Measurements from ENCODE around the gene ATG13.

The ATG13 gene

GRCh38 chr11:46640036-46640788, 22.9 kb downstream of the ATG13 start:
- Mint-ChIP-seq H3K36me3 (ENCODE audit: insufficient read depth) (peaks cover 23% of the 10 kb centered on the region), H3K27ac (ENCODE audit: low read depth) (no peak overlapping the region), H3K9me3 (no peaks in the 10 kb centered on the region), H3K4me1 (peaks cover 18% of the 10 kb centered on the region), H3K4me3 (no peak overlapping the region), H3K27me3 (no peaks in the 10 kb centered on the region)
- DNase-seq (ENCODE audit: low spot score in 2 of 2) (no peak), ATAC-seq (replicated peaks; ENCODE audit: extremely low read depth, poor library complexity, severe bottlenecking) (no peak)

- Mint-ChIP-seq H3K27ac (ENCODE audit: low read depth) (peak overlapping the region; percentile 58), H3K4me3 (no peak overlapping the region), H3K27me3 (no peaks in the 10 kb centered on the region), H3K36me3 (ENCODE audit: insufficient read depth) (peaks cover 36% of the 10 kb centered on the region), H3K4me1 (peaks cover 18% of the 10 kb centered on the region), H3K9me3 (no peaks in the 10 kb centered on the region)
- no peak for ATAC-seq (replicated peaks; ENCODE audit: extremely low read depth, poor library complexity, severe bottlenecking)
- no peak for DNase-seq (ENCODE audit: low spot score in 2 of 2)
Measured at GRCh38 chr11:46641639-46642038, 24.3 kb downstream of the ATG13 start.

- Mint-ChIP-seq H3K9me3 (no peaks in the 10 kb centered on the region), H3K27me3 (no peaks in the 10 kb centered on the region), H3K36me3 (ENCODE audit: insufficient read depth) (peaks cover 41% of the 10 kb centered on the region), H3K4me1 (peaks cover 18% of the 10 kb centered on the region), H3K4me3 (no peak overlapping the region), H3K27ac (ENCODE audit: low read depth) (peak overlapping the region; percentile 58)
- ATAC-seq (replicated peaks; ENCODE audit: extremely low read depth, poor library complexity, severe bottlenecking) (no peak), DNase-seq (ENCODE audit: low spot score in 2 of 2) (no peak)
Measured at GRCh38 chr11:46642627-46643335, 25.4 kb downstream of the ATG13 start.

- H3K27me3 Mint-ChIP-seq: no peaks in the 10 kb centered on the region
- no peak overlapping the region for H3K4me3 Mint-ChIP-seq
- no peak overlapping the region for H3K27ac Mint-ChIP-seq (ENCODE audit: low read depth)
- H3K36me3 Mint-ChIP-seq (ENCODE audit: insufficient read depth): peaks cover 46% of the 10 kb centered on the region
- peaks cover 18% of the 10 kb centered on the region for H3K4me1 Mint-ChIP-seq
- ATAC-seq (replicated peaks; ENCODE audit: extremely low read depth, poor library complexity, severe bottlenecking) (no peak), DNase-seq (ENCODE audit: low spot score in 2 of 2) (no peak)
- no peaks in the 10 kb centered on the region for H3K9me3 Mint-ChIP-seq
Measured at GRCh38 chr11:46643531-46643930, 26.2 kb downstream of the ATG13 start.

GRCh38 chr11:46643986-46644385, 26.6 kb downstream of the ATG13 start:
- Mint-ChIP-seq H3K27ac (ENCODE audit: low read depth) (no peak overlapping the region), H3K4me1 (peaks cover 18% of the 10 kb centered on the region), H3K9me3 (no peaks in the 10 kb centered on the region), H3K27me3 (no peaks in the 10 kb centered on the region), H3K36me3 (ENCODE audit: insufficient read depth) (peaks cover 47% of the 10 kb centered on the region), H3K4me3 (no peak overlapping the region)
- ATAC-seq (replicated peaks; ENCODE audit: extremely low read depth, poor library complexity, severe bottlenecking) (no peak), DNase-seq (ENCODE audit: low spot score in 2 of 2) (no peak)

DNA sequence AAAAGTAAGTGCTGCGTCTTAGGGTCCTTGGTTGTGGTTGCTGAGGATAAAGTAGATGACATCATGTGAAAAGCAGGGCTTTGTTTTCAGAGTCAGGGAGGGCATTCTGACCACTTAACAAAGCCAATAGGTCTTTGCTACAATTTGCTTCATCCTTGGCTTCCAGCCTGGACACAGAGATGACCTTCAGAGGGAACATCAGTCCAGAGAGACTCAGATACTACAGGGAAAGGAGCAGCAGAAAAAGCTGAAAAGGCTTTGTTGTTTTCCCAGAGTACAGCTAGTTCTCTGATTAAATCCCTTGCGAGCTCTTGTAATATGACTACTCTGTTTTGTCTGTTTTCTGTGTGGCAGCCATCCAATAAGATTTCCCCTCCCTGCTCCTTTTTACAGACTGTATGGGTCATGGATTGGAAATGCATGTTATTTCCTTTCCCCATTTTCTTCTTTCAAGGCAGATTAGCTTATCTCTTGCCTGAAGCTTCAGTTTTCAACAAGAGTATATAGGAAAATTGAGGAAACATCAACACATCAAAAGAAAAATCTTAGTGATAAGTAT, 31.9 kb downstream of the ATG13 start:
- DNase-seq (ENCODE audit: low spot score in 2 of 2) (no peak), ATAC-seq (replicated peaks; ENCODE audit: extremely low read depth, poor library complexity, severe bottlenecking) (no peak)
- Mint-ChIP-seq H3K4me3 (no peak overlapping the region), H3K4me1 (no peaks in the 10 kb centered on the region), H3K9me3 (no peaks in the 10 kb centered on the region), H3K36me3 (ENCODE audit: insufficient read depth) (peaks cover 72% of the 10 kb centered on the region), H3K27ac (ENCODE audit: low read depth) (no peak overlapping the region), H3K27me3 (no peaks in the 10 kb centered on the region)

DNA sequence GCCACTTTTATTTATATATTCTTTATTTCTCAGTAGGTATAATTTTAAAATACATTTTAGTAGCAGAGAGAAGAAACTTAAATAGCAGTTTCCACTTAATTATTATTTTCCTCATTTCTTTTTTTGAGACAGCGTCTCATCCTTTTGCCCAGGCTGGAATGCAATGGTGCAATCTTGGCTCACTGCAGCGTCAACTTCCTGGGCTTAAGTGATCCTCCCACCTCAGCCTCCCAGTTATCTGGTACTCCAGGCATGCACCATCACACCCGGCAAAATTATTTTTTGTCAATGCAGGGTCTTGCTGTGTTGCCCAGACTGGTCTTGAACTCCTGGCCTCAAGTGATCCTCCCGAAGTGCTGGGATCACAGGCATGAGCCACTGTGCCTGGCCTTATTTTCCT, 38.3 kb downstream of the ATG13 start:
- no peak overlapping the region for H3K4me3 Mint-ChIP-seq
- ATAC-seq (replicated peaks; ENCODE audit: extremely low read depth, poor library complexity, severe bottlenecking) (no peak), DNase-seq (ENCODE audit: low spot score in 2 of 2) (no peak)
- no peaks in the 10 kb centered on the region for H3K27me3 Mint-ChIP-seq
- H3K4me1 Mint-ChIP-seq: no peaks in the 10 kb centered on the region
- H3K9me3 Mint-ChIP-seq: no peaks in the 10 kb centered on the region
- H3K36me3 Mint-ChIP-seq (ENCODE audit: insufficient read depth): peaks cover 62% of the 10 kb centered on the region
- no peak overlapping the region for H3K27ac Mint-ChIP-seq (ENCODE audit: low read depth)

GRCh38 chr11:46657186-46657585, 39.8 kb downstream of the ATG13 start:
- H3K27ac Mint-ChIP-seq (ENCODE audit: low read depth): no peak overlapping the region
- H3K27me3 Mint-ChIP-seq: no peaks in the 10 kb centered on the region
- peaks cover 61% of the 10 kb centered on the region for H3K36me3 Mint-ChIP-seq (ENCODE audit: insufficient read depth)
- ATAC-seq (replicated peaks; ENCODE audit: extremely low read depth, poor library complexity, severe bottlenecking) (no peak), DNase-seq (ENCODE audit: low spot score in 2 of 2) (no peak)
- no peaks in the 10 kb centered on the region for H3K4me1 Mint-ChIP-seq
- no peak overlapping the region for H3K4me3 Mint-ChIP-seq
- H3K9me3 Mint-ChIP-seq: no peaks in the 10 kb centered on the region

- no peak overlapping the region for H3K27ac Mint-ChIP-seq (ENCODE audit: low read depth)
- peaks cover 67% of the 10 kb centered on the region for H3K36me3 Mint-ChIP-seq (ENCODE audit: insufficient read depth)
- no peak overlapping the region for H3K4me3 Mint-ChIP-seq
- no peaks in the 10 kb centered on the region for H3K9me3 Mint-ChIP-seq
- no peak for DNase-seq (ENCODE audit: low spot score in 2 of 2)
- no peak for ATAC-seq (replicated peaks; ENCODE audit: extremely low read depth, poor library complexity, severe bottlenecking)
- H3K4me1 Mint-ChIP-seq: no peaks in the 10 kb centered on the region
- H3K27me3 Mint-ChIP-seq: no peaks in the 10 kb centered on the region
Measured at GRCh38 chr11:46658259-46658658, 40.9 kb downstream of the ATG13 start.

DNA sequence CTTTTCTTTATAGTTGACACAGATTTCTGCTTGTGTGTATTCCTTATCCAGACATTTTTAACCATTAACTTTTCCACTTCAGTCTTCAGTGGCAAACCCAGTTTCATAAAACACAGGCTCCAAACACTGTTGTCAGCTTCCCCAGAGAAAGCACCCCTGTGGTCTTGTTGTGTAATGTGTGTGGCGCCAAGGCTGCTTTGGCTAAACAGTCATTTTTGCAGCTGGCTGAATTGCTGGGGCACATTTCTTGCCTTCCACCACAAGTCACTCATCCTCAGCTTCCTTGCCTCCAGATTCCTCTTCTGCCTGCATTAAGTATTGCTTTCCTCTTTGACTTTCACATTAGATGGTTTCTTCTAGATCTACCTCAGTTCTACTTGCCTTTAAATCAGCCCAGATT, 42.6 kb downstream of the ATG13 start:
- H3K27me3 Mint-ChIP-seq: no peaks in the 10 kb centered on the region
- DNase-seq (ENCODE audit: low spot score in 2 of 2): no peak
- H3K36me3 Mint-ChIP-seq (ENCODE audit: insufficient read depth): peaks cover 68% of the 10 kb centered on the region
- peak overlapping the region; percentile 64 for H3K27ac Mint-ChIP-seq (ENCODE audit: low read depth)
- H3K9me3 Mint-ChIP-seq: no peaks in the 10 kb centered on the region
- ATAC-seq (replicated peaks; ENCODE audit: extremely low read depth, poor library complexity, severe bottlenecking): no peak
- H3K4me1 Mint-ChIP-seq: no peaks in the 10 kb centered on the region
- H3K4me3 Mint-ChIP-seq: no peak overlapping the region

DNA sequence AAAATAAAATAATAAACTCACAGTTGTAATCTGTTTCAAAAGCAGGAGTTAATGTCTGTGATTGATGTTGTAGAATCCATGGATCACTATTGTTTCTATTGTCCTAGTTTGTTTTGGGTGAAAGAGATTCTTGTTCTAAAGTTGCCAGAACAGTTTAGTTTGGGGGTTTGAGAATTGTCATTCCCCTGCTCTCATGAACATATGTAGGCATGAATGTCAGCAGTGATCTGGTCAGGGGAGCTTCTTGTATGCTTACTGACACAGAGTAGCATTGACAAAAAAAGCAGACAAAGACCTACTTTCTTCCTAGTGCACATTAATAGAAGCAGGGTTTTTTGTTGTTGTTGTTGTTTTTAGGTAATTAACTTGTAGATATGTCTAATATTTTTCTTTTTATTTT, 44.5 kb downstream of the ATG13 start:
- Mint-ChIP-seq H3K4me3 (no peak overlapping the region), H3K4me1 (no peaks in the 10 kb centered on the region), H3K36me3 (ENCODE audit: insufficient read depth) (peaks cover 76% of the 10 kb centered on the region), H3K27ac (ENCODE audit: low read depth) (no peak overlapping the region), H3K9me3 (no peaks in the 10 kb centered on the region), H3K27me3 (no peaks in the 10 kb centered on the region)
- no peak for ATAC-seq (replicated peaks; ENCODE audit: extremely low read depth, poor library complexity, severe bottlenecking)
- DNase-seq (ENCODE audit: low spot score in 2 of 2): no peak

- Mint-ChIP-seq H3K4me3 (no peak overlapping the region), H3K36me3 (ENCODE audit: insufficient read depth) (peaks cover 78% of the 10 kb centered on the region), H3K4me1 (no peaks in the 10 kb centered on the region), H3K27ac (ENCODE audit: low read depth) (no peak overlapping the region), H3K9me3 (no peaks in the 10 kb centered on the region), H3K27me3 (no peaks in the 10 kb centered on the region)
- no peak for DNase-seq (ENCODE audit: low spot score in 2 of 2)
- no peak for ATAC-seq (replicated peaks; ENCODE audit: extremely low read depth, poor library complexity, severe bottlenecking)
Measured at GRCh38 chr11:46662366-46662765, 45.0 kb downstream of the ATG13 start.

Data from central memory CD8-positive, alpha-beta T cell (primary cell).